HCT116 (cell line): ENCODE results near the gene SIK3. TPM values are rescaled to one million over a fixed set of nuclear protein-coding genes. Genes with fewer than 3 reads are reported as not detected.

ENCODE experiments used
- ATAC-seq: fragments of 200-7000 bp; cut with Tn5 transposase; 2 replicates; pipeline ENCODE4 v1.9.1; 2020; ENCODE audit warnings: mild to moderate bottlenecking, moderate library complexity
- BruUV-seq: library from RNA; stranded (reverse); fragments of 400-500 nt; replicated peaks from 2 replicates; lab custom pipeline; 2021; lab: Mats Ljungman, UMichigan
- CTCF ChIA-PET: fragments of 300-600 bp; sonication (Branson Sonifier 250); formaldehyde crosslinking; loops from one replicate; lab custom pipeline; 2021; ENCODE audit warnings: antibody characterized with exemption; lab: Charles Lee
- POLR2A ChIA-PET: fragments of 300-600, 350-600 bp; sonication (Branson Sonifier 250); formaldehyde crosslinking; loops from one replicate; lab custom pipeline; 2021; ENCODE audit warnings: antibody characterized with exemption; lab: Charles Lee
- RAD21 ChIA-PET, 2 experiments: fragments of 300-600 bp; sonication (Branson Sonifier 250); formaldehyde crosslinking; loops; one replicate each; lab custom pipeline; 2023; ENCODE audit warnings: low total read pairs in 2 of 2; ENCODE audit not compliant: uncharacterized antibody in 2 of 2, unreplicated experiment in 2 of 2, low non-redundant PET in 1 of 2; lab: Charles Lee
- DNase-seq: peaks from one replicate; pipeline ENCODE4 v3.0.0-alpha.2; 2010; ENCODE audit warnings: low read depth, low spot score
- H2AFZ ChIP-seq: fragments of 200-600 bp; shearing (Covaris generic), sonication (generic); 2 replicates; pipeline ENCODE4 v1.6.1; 2017; ENCODE audit warnings: low read depth, mixed run types, mixed read lengths, antibody characterized with exemption, low read length; ENCODE audit not compliant: poor library complexity, severe bottlenecking
- H3K27ac ChIP-seq: 2 replicates; pipeline ENCODE4 v1.5.1; 2012; ENCODE audit warnings: low read depth, low read length
- H3K27me3 ChIP-seq: fragments of 200-600 bp; sonication (generic); 2 replicates; pipeline ENCODE4 v1.6.1; 2016; ENCODE audit warnings: mixed run types, low read length, mixed read lengths; ENCODE audit not compliant: insufficient read depth
- H3K36me3 ChIP-seq, 2 experiments: fragments of 200-500 bp in 1 of 2; fragments of 200-600 bp in 1 of 2; sonication (Bioruptor generic) in 1 of 2; sonication (generic) in 1 of 2; 2 replicates each; pipeline versions ENCODE4 v1.5.1 to v1.6.1; 2014 to 2016; ENCODE audit warnings: low read length in 2 of 2, inconsistent platforms in 1 of 2, mixed read lengths in 1 of 2, mixed run types in 1 of 2; ENCODE audit not compliant: insufficient read depth in 2 of 2, control insufficient read depth in 1 of 2
- H3K4me1 ChIP-seq, 2 experiments: fragments of 200-600 bp in 1 of 2; sonication (generic) in 1 of 2; 2 replicates each; pipeline versions ENCODE4 v1.5.1 to v1.6.1; 2012 to 2017; ENCODE audit warnings: low read length in 2 of 2, inconsistent platforms in 1 of 2, mild to moderate bottlenecking in 1 of 2, mixed read lengths in 1 of 2, mixed run types in 1 of 2, moderate library complexity in 1 of 2; ENCODE audit not compliant: insufficient read depth in 2 of 2, control insufficient read depth in 1 of 2
- H3K4me2 ChIP-seq: fragments of 200-600 bp; sonication (generic); 2 replicates; pipeline ENCODE4 v1.6.1; 2017; ENCODE audit warnings: mixed run types, low read length, mixed read lengths
- H3K4me3 ChIP-seq, 2 experiments: fragments of 200-600 bp in 1 of 2; sonication (generic) in 1 of 2; replicated peaks in 1 of 2; 2 replicates each; pipeline ENCODE4 v1.5.1; 2011 to 2016; ENCODE audit warnings: low read length in 2 of 2, control low read depth in 1 of 2, low read depth in 1 of 2, mild to moderate bottlenecking in 1 of 2, mixed read lengths in 1 of 2, mixed run types in 1 of 2
- H3K79me2 ChIP-seq: fragments of 200-600 bp; sonication (generic); 2 replicates; pipeline ENCODE4 v1.6.1; 2017; ENCODE audit warnings: mild to moderate bottlenecking, mixed run types, low read length, moderate library complexity, mixed read lengths; ENCODE audit not compliant: insufficient read depth
- H3K9ac ChIP-seq: fragments of 200-600 bp; sonication (generic); 2 replicates; pipeline ENCODE4 v1.6.1; 2016; ENCODE audit warnings: low read length, mixed read lengths
- H3K9me2 ChIP-seq: fragments of 200-600 bp; sonication (generic), shearing (Covaris generic); 2 replicates; pipeline ENCODE4 v1.6.1; 2017; ENCODE audit warnings: mixed run types, mild to moderate bottlenecking, moderate library complexity; ENCODE audit not compliant: insufficient read depth
- H3K9me3 ChIP-seq, 2 experiments: fragments of 200-500 bp in 1 of 2; fragments of 200-600 bp in 1 of 2; sonication (Bioruptor generic) in 1 of 2; sonication (generic) in 1 of 2; 2 replicates each; pipeline ENCODE4 v1.6.1; 2014 to 2017; ENCODE audit warnings: low read length in 2 of 2, mixed read lengths in 2 of 2, inconsistent platforms in 1 of 2, low read depth in 1 of 2, mild to moderate bottlenecking in 1 of 2, mixed run types in 1 of 2, moderate library complexity in 1 of 2; ENCODE audit not compliant: control insufficient read depth in 1 of 2, insufficient read depth in 1 of 2
- H4K20me1 ChIP-seq: fragments of 200-600 bp; sonication (generic), shearing (Covaris generic); 2 replicates; pipeline ENCODE4 v1.6.1; 2017; ENCODE audit warnings: mixed run types, mild to moderate bottlenecking, moderate library complexity; ENCODE audit not compliant: insufficient read depth
- ATF3 ChIP-seq: IDR thresholded peaks from 2 replicates; pipeline ENCODE4 v1.6.1; 2012
- CBX3 ChIP-seq: IDR thresholded peaks from 2 replicates; pipeline ENCODE4 v1.6.1; 2012; ENCODE audit warnings: low read depth
- CEBPB ChIP-seq: IDR thresholded peaks from 2 replicates; pipeline ENCODE4 v1.6.1; 2012; ENCODE audit warnings: low read depth
- CTCF ChIP-seq, 3 experiments: fragments of 200-600 bp in 1 of 3; sonication (generic) in 1 of 3; IDR thresholded peaks in 2 of 3; conservative IDR thresholded peaks in 1 of 3; 2 replicates each; pipeline ENCODE4 v1.5.1; 2012 to 2017; ENCODE audit warnings: low read depth in 2 of 3, low read length in 2 of 3, antibody characterized with exemption in 1 of 3, borderline replicate concordance in 1 of 3, control low read depth in 1 of 3, mild to moderate bottlenecking in 1 of 3, mixed read lengths in 1 of 3, mixed run types in 1 of 3, moderate library complexity in 1 of 3; ENCODE audit not compliant: insufficient read depth in 1 of 3
- EGR1 ChIP-seq: IDR thresholded peaks from 2 replicates; pipeline ENCODE4 v1.6.1; 2012; ENCODE audit warnings: low read depth
- ELF1 ChIP-seq: IDR thresholded peaks from 2 replicates; pipeline ENCODE4 v1.6.1; 2012; ENCODE audit warnings: low read depth, borderline replicate concordance
- EZH2 ChIP-seq: fragments of 200-600 bp; sonication (generic); IDR thresholded peaks from 2 replicates; pipeline ENCODE4 v1.6.1; 2017; ENCODE audit warnings: antibody characterized with exemption, mixed run types
- FOSL1 ChIP-seq: IDR thresholded peaks from 2 replicates; pipeline ENCODE4 v1.6.1; 2012; ENCODE audit warnings: low read depth
- JUND ChIP-seq: IDR thresholded peaks from 2 replicates; pipeline ENCODE4 v1.6.1; 2012
- MAX ChIP-seq: IDR thresholded peaks from 2 replicates; pipeline ENCODE4 v1.6.1; 2012
- POLR2A ChIP-seq: IDR thresholded peaks from 2 replicates; pipeline ENCODE4 v1.7.0; 2011; ENCODE audit warnings: borderline replicate concordance; ENCODE audit not compliant: insufficient read depth, insufficient read length; ENCODE audit errors: extremely low read depth
- POLR2AphosphoS5 ChIP-seq: IDR thresholded peaks from 2 replicates; pipeline ENCODE4 v1.6.1; 2011; ENCODE audit warnings: mild to moderate bottlenecking, low read depth, low read length, moderate library complexity
- RAD21 ChIP-seq: IDR thresholded peaks from 2 replicates; pipeline ENCODE4 v1.6.1; 2012; ENCODE audit warnings: low read depth, mild to moderate bottlenecking
- REST ChIP-seq: IDR thresholded peaks from 2 replicates; pipeline ENCODE4 v1.6.1; 2012; ENCODE audit warnings: low read depth
- SIN3A ChIP-seq: IDR thresholded peaks from 2 replicates; pipeline ENCODE4 v1.6.1; 2012; ENCODE audit warnings: low read depth
- SP1 ChIP-seq: IDR thresholded peaks from 2 replicates; pipeline ENCODE4 v1.6.1; 2012; ENCODE audit warnings: low read depth
- SRF ChIP-seq: IDR thresholded peaks from 2 replicates; pipeline ENCODE4 v1.6.1; 2012; ENCODE audit warnings: low read depth
- YY1 ChIP-seq: IDR thresholded peaks from 2 replicates; pipeline ENCODE4 v1.6.1; 2011; ENCODE audit warnings: low read length, low read depth, moderate library complexity, mild to moderate bottlenecking; ENCODE audit not compliant: insufficient replicate concordance; ENCODE audit errors: extremely low read depth
- ZBTB33 ChIP-seq: IDR thresholded peaks from 2 replicates; pipeline ENCODE4 v1.6.1; 2011; ENCODE audit warnings: mild to moderate bottlenecking, low read length, moderate library complexity; ENCODE audit not compliant: insufficient replicate concordance; ENCODE audit errors: extremely low read depth
- ZFX ChIP-seq: fragments of 450-650 bp; IDR thresholded peaks from 2 replicates; pipeline ENCODE4 v1.6.1; 2017
- ZNF274 ChIP-seq: fragments of 200-500 bp; sonication (Bioruptor generic); IDR thresholded peaks from 2 replicates; pipeline ENCODE4 v1.6.1; 2014; ENCODE audit warnings: mild to moderate bottlenecking, low read depth, low read length, inconsistent platforms
- intact Hi-C: fragments of 100-400 bp; cut with micrococcal nuclease; formaldehyde crosslinking; loops from 2 replicates; pipeline ENCODE4 v1.10.0; 2022
- total RNA-seq: library from RNA; stranded (reverse); gene quantifications from one replicate; pipeline ENCODE4 v1.2.1, GENCODE V29; 2021; ENCODE audit not compliant: unreplicated experiment

SIK3 gene
- total RNA-seq, 1 experiment from 2014 or later, result 21.0 TPM

- Histone ChIP-seq H3K27ac (no peak overlapping the region), H3K9ac (no peak overlapping the region), H2AFZ (no peak overlapping the region), H3K4me2 (peak overlapping the region; percentile 37), H3K27me3 (no peaks in the 10 kb centered on the region), H3K9me3 (no peaks in the 10 kb centered on the region), H3K9me2 (no peaks in the 10 kb centered on the region), H4K20me1 (no peaks in the 10 kb centered on the region), H3K4me1 (peaks cover 0 to 21% of the 10 kb centered on the region in 2 experiments; a peak in 2 of 4 replicates), H3K79me2 (no peaks in the 10 kb centered on the region), H3K4me3 (no peak overlapping the region), H3K36me3 (no peaks in the 10 kb centered on the region; a peak in 1 of 4 replicates)
- ATAC-seq (peak; percentile 74), DNase-seq (peak; percentile 34)
- CTCF ChIA-PET, result no interaction called here
- no TSS peak for BruUV-seq
- RAD21 ChIA-PET, result no interaction called here
- POLR2A ChIA-PET, result no interaction called here
- intact Hi-C loops, result no loop called here
- TF ChIP-seq FOSL1, result peak; percentile 47
- TF ChIP-seq EZH2, result no peak
- no peak for TF ChIP-seq SP1
- peak; percentile 27 for TF ChIP-seq JUND
- TF ChIP-seq ZBTB33, result no peak
- TF ChIP-seq SRF, result no peak
- no peak for TF ChIP-seq ZFX
- no peak for TF ChIP-seq CTCF (IDR thresholded peaks at IDR 0.05 in 2 of 3, conservative IDR thresholded peaks at IDR 0.05 in 1 of 3; ENCODE audit: borderline replicate concordance in 1 of 3, insufficient read depth in 1 of 3, low read depth in 2 of 3, low read length in 2 of 3)
- TF ChIP-seq ATF3, result no peak
- TF ChIP-seq RAD21, result no peak
- TF ChIP-seq REST, result no peak
- no peak for TF ChIP-seq EGR1
- TF ChIP-seq POLR2A, result no peak
- no peak for TF ChIP-seq CEBPB
- TF ChIP-seq ZNF274, result no peak
- peak; percentile 38; the same call in 1 of the 2 replicates for TF ChIP-seq CBX3
- TF ChIP-seq SIN3A, result no peak
- TF ChIP-seq MAX, result 0 out of 2 replicates have a peak, but pooled peaks have one; percentile 19
- no peak for TF ChIP-seq ELF1
- TF ChIP-seq YY1, result no peak
- no peak for TF ChIP-seq POLR2AphosphoS5
These were observed 244.7 kb downstream of the SIK3 start for GRCh38 chr11:116853461-116854073.
